Esophagus muscularis mucosa (tissue), 4 donors: ENCODE results near the gene HOXA7. TPM values are rescaled to one million over a fixed set of nuclear protein-coding genes. Genes with fewer than 3 reads are reported as not detected.

Source experiments
- DNase-seq: peaks from one replicate; pipeline ENCODE4 v3.0.0-alpha.2; 2017; ENCODE audit errors: extremely low spot score
- H3K27ac ChIP-seq, 4 donors: fragments of 200-600 bp; sonication (generic); replicated peaks in 1 of 4; 1 replicate in 3 of 4; 2 replicates in 1 of 4; pipeline ENCODE4 v1.5.1; 2016 to 2019; ENCODE audit warnings: mild to moderate bottlenecking in 1 of 4
- H3K27me3 ChIP-seq, 4 donors: fragments of 200-600 bp; sonication (generic); one replicate each; pipeline versions ENCODE4 v1.5.1 to v1.6.0; 2016 to 2019
- H3K36me3 ChIP-seq, 4 donors: fragments of 200-600 bp; sonication (generic); one replicate each; pipeline ENCODE4 v1.5.1; 2016 to 2019
- H3K4me1 ChIP-seq, 4 donors: fragments of 200-600 bp; sonication (generic); one replicate each; pipeline ENCODE4 v1.5.1; 2016 to 2019
- H3K4me3 ChIP-seq, 4 donors: fragments of 200-600 bp; sonication (generic); 1 replicate in 2 of 4; 2 replicates in 2 of 4; pipeline ENCODE4 v1.5.1; 2016 to 2019; ENCODE audit warnings: mild to moderate bottlenecking in 4 of 4, moderate library complexity in 1 of 4
- H3K9me3 ChIP-seq, 4 donors: fragments of 200-600 bp; sonication (generic); 1 replicate in 3 of 4; 2 replicates in 1 of 4; pipeline ENCODE4 v1.5.1; 2016 to 2019
- CTCF ChIP-seq, 3 experiments: fragments of 200-600 bp in 2 of 3; fragments of 450-650 bp in 1 of 3; sonication (generic) in 2 of 3; IDR thresholded peaks; one replicate each; pipeline ENCODE4 v1.5.1; 2017 to 2019; ENCODE audit warnings: antibody characterized with exemption in 3 of 3, mild to moderate bottlenecking in 2 of 3, moderate library complexity in 1 of 3
- EP300 ChIP-seq: sonication (generic); formaldehyde crosslinking; IDR thresholded peaks from one replicate; pipeline ENCODE4 v1.6.1; 2017; ENCODE audit warnings: antibody characterized with exemption
- POLR2A ChIP-seq: fragments of 450-650 bp; IDR thresholded peaks from one replicate; pipeline ENCODE4 v1.6.1; 2017; ENCODE audit warnings: antibody characterized with exemption, moderate library complexity, mild to moderate bottlenecking, low read depth
- POLR2AphosphoS5 ChIP-seq, 2 donors: sonication (generic); formaldehyde crosslinking; IDR thresholded peaks; one replicate each; pipeline ENCODE4 v1.6.1; 2017; ENCODE audit warnings: antibody characterized with exemption in 2 of 2
- WGBS: methylation state at CpG from one replicate; pipeline ENCODE4 v1.1.5; 2018; 5-methylcytosine and 5-hydroxymethylcytosine counted together
- intact Hi-C: fragments of 100-400 bp; cut with DNase I; formaldehyde crosslinking; loops from one replicate; pipeline ENCODE4 v1.15.1; 2023
- total RNA-seq, 4 donors: library from RNA; depleted of rRNA; stranded (reverse); fragments of >200 nt; gene quantifications; one replicate each; pipeline versions ENCODE4 v1.1.0 to v1.2.1, GENCODE V29; 2016

Gene HOXA7
- total RNA-seq, 4 donors from 2014 or later = 0.33 to 1.7 (median 0.49) TPM

GRCh38 chr7:27163288-27164044 is 7.0 kb upstream of the HOXA7 start:
- no peak for TF ChIP-seq POLR2AphosphoS5 (IDR thresholded peaks at IDR 0.05)
- no peak for TF ChIP-seq EP300
- TF ChIP-seq POLR2A = no peak
- no peak for TF ChIP-seq CTCF (IDR thresholded peaks at IDR 0.05)
- no peak for DNase-seq
- no peak overlapping the region for H3K27ac ChIP-seq
- no peaks in the 10 kb centered on the region for H3K9me3 ChIP-seq
- H3K36me3 ChIP-seq = no peaks in the 10 kb centered on the region
- no peak overlapping the region for H3K4me3 ChIP-seq
- H3K27me3 ChIP-seq = peaks cover 17 to 100% (median 91%) of the 10 kb centered on the region in 4 donors
- intact Hi-C loops = loop anchor here (5.0 kb wide), 1 partner anchor 796 kb away; no protein-coding TSS in a partner anchor
- peaks cover 20 to 60% (median 49%) of the 10 kb centered on the region in 4 donors for H3K4me1 ChIP-seq
- WGBS = 52% methylated on average over 24 of the region's 24 CpGs

- 69% methylated on average over 7 of the region's 7 CpGs for WGBS
- Histone ChIP-seq H3K36me3 (no peaks in the 10 kb centered on the region), H3K4me3 (no peak overlapping the region), H3K27me3 (peaks cover 17 to 100% (median 91%) of the 10 kb centered on the region in 4 donors), H3K4me1 (peaks cover 20 to 67% (median 50%) of the 10 kb centered on the region in 4 donors), H3K9me3 (no peaks in the 10 kb centered on the region), H3K27ac (no peak overlapping the region)
- no peak for DNase-seq
- no peak for TF ChIP-seq CTCF (IDR thresholded peaks at IDR 0.05)
- TF ChIP-seq EP300 = no peak
- no peak for TF ChIP-seq POLR2A
- intact Hi-C loops = loop anchor here (5.0 kb wide), 1 partner anchor 795 kb away; no protein-coding TSS in a partner anchor
These were observed 6.2 kb upstream of the HOXA7 start for GRCh38 chr7:27162561-27163287.

GRCh38 chr7:27161721-27162560 is 5.5 kb upstream of the HOXA7 start:
- H3K36me3 ChIP-seq = no peaks in the 10 kb centered on the region
- DNase-seq = no peak
- WGBS = 39% methylated on average over 29 of the region's 30 CpGs
- H3K4me3 ChIP-seq = peak overlapping the region in 2 of 4 donors; percentile 57 to 59
- H3K4me1 ChIP-seq = peaks cover 20 to 69% (median 50%) of the 10 kb centered on the region in 4 donors
- H3K9me3 ChIP-seq = no peaks in the 10 kb centered on the region
- no peak overlapping the region for H3K27ac ChIP-seq
- peaks cover 17 to 100% (median 91%) of the 10 kb centered on the region in 4 donors for H3K27me3 ChIP-seq
- TF ChIP-seq POLR2AphosphoS5 (IDR thresholded peaks at IDR 0.05) (no peak), CTCF (IDR thresholded peaks at IDR 0.05) (no peak), POLR2A (no peak), EP300 (no peak)
- intact Hi-C loops = loop anchor here (5.0 kb wide), 1 partner anchor 795 kb away; no protein-coding TSS in a partner anchor

GRCh38 chr7:27161214-27161720 is 4.8 kb upstream of the HOXA7 start:
- no peak for DNase-seq
- H3K4me3 ChIP-seq = peak overlapping the region; percentile 54 to 59 (median 56)
- peaks cover 20 to 100% (median 91%) of the 10 kb centered on the region in 4 donors for H3K27me3 ChIP-seq
- no peaks in the 10 kb centered on the region for H3K9me3 ChIP-seq
- intact Hi-C loops = loop anchor here (5.0 kb wide), 1 partner anchor 794 kb away; no protein-coding TSS in a partner anchor
- H3K4me1 ChIP-seq = peaks cover 23 to 69% (median 50%) of the 10 kb centered on the region in 4 donors
- no peak overlapping the region for H3K27ac ChIP-seq
- TF ChIP-seq CTCF (IDR thresholded peaks at IDR 0.05) = peak in 1 of 3 experiments; percentile 4
- TF ChIP-seq EP300 = no peak
- no peak for TF ChIP-seq POLR2AphosphoS5 (IDR thresholded peaks at IDR 0.05)
- TF ChIP-seq POLR2A = no peak
- no peaks in the 10 kb centered on the region for H3K36me3 ChIP-seq
- whole genome bisulfite sequencing = 13% methylated on average over 17 of the region's 27 CpGs
